ENCODE data around the gene LRRC59. TPM values are rescaled to one million over a fixed set of nuclear protein-coding genes. Genes with fewer than 3 reads are reported as not detected.

The LRRC59 gene
- total RNA-seq, 1 donor from 2014 or later: 75.3 TPM

GRCh38 chr17:50364715-50365114, 32.6 kb downstream of the LRRC59 start:
- no peak overlapping the region for H3K27ac Mint-ChIP-seq
- no peak for DNase-seq (ENCODE audit: extremely low spot score, unreplicated experiment)
- peaks cover 30% of the 10 kb centered on the region for H3K4me1 Mint-ChIP-seq (ENCODE audit: unreplicated experiment)
- H3K9me3 Mint-ChIP-seq: no peaks in the 10 kb centered on the region
- TF ChIP-seq CTCF (conservative IDR thresholded peaks at IDR 0.05): no peak
- no peaks in the 10 kb centered on the region for H3K36me3 Mint-ChIP-seq
- no peak overlapping the region for H3K4me3 Mint-ChIP-seq
- no peaks in the 10 kb centered on the region for H3K27me3 Mint-ChIP-seq

- Mint-ChIP-seq H3K36me3 (no peaks in the 10 kb centered on the region), H3K4me3 (peak overlapping the region; percentile 28), H3K27ac (peak overlapping the region; percentile 50), H3K9me3 (no peaks in the 10 kb centered on the region), H3K4me1 (ENCODE audit: unreplicated experiment) (peaks cover 30% of the 10 kb centered on the region), H3K27me3 (no peaks in the 10 kb centered on the region)
- TF ChIP-seq CTCF (conservative IDR thresholded peaks at IDR 0.05): no peak
- DNase-seq (ENCODE audit: extremely low spot score, unreplicated experiment): no peak
Observed at GRCh38 chr17:50364061-50364458, 33.3 kb downstream of the LRRC59 start.

- peak overlapping the region; percentile 50 for H3K27ac Mint-ChIP-seq
- no peaks in the 10 kb centered on the region for H3K36me3 Mint-ChIP-seq
- peaks cover 30% of the 10 kb centered on the region for H3K4me1 Mint-ChIP-seq (ENCODE audit: unreplicated experiment)
- no peaks in the 10 kb centered on the region for H3K9me3 Mint-ChIP-seq
- TF ChIP-seq CTCF (conservative IDR thresholded peaks at IDR 0.05): no peak
- peak overlapping the region; percentile 28 for H3K4me3 Mint-ChIP-seq
- H3K27me3 Mint-ChIP-seq: no peaks in the 10 kb centered on the region
- no peak for DNase-seq (ENCODE audit: extremely low spot score, unreplicated experiment)
Observed at GRCh38 chr17:50363217-50364060, 33.9 kb downstream of the LRRC59 start.

GRCh38 chr17:50362661-50363060, 34.7 kb downstream of the LRRC59 start:
- Mint-ChIP-seq H3K36me3 (no peaks in the 10 kb centered on the region), H3K4me1 (ENCODE audit: unreplicated experiment) (peaks cover 30% of the 10 kb centered on the region), H3K27me3 (no peaks in the 10 kb centered on the region), H3K9me3 (no peaks in the 10 kb centered on the region), H3K27ac (peak overlapping the region; percentile 62), H3K4me3 (no peak overlapping the region)
- TF ChIP-seq CTCF (conservative IDR thresholded peaks at IDR 0.05): no peak
- no peak for DNase-seq (ENCODE audit: extremely low spot score, unreplicated experiment)

- H3K9me3 Mint-ChIP-seq: no peaks in the 10 kb centered on the region
- DNase-seq (ENCODE audit: extremely low spot score, unreplicated experiment): no peak
- peak; percentile 85 for TF ChIP-seq CTCF (conservative IDR thresholded peaks at IDR 0.05)
- peaks cover 30% of the 10 kb centered on the region for H3K4me1 Mint-ChIP-seq (ENCODE audit: unreplicated experiment)
- peak overlapping the region; percentile 62 for H3K27ac Mint-ChIP-seq
- peak overlapping the region; percentile 9 for H3K4me3 Mint-ChIP-seq
- no peaks in the 10 kb centered on the region for H3K36me3 Mint-ChIP-seq
- no peaks in the 10 kb centered on the region for H3K27me3 Mint-ChIP-seq
Observed at GRCh38 chr17:50361561-50362480, 35.5 kb downstream of the LRRC59 start.
